Keratinocyte (primary cell): ENCODE results near the gene LPIN1. TPM values are rescaled to one million over a fixed set of nuclear protein-coding genes. Genes with fewer than 3 reads are reported as not detected.

Experiments
- DNase-seq: peaks from one replicate; pipeline ENCODE4 v3.0.0-alpha.2; 2011; ENCODE audit warnings: low read depth, missing footprints, low spot score
- FAIRE-seq: peaks from 2 replicates; lab custom pipeline; 2011; peaks lifted over from hg19 to GRCh38; lab: Jason Lieb, UNC
- H2AFZ ChIP-seq: 2 replicates; pipeline ENCODE4 v1.6.0; 2012; ENCODE audit warnings: low read length, control low read depth, inconsistent platforms; ENCODE audit not compliant: control insufficient read depth
- H3K27ac ChIP-seq: 2 replicates; pipeline ENCODE4 v1.5.1; 2011; ENCODE audit warnings: low read length; ENCODE audit not compliant: control insufficient read depth, insufficient read depth
- H3K27me3 ChIP-seq: 3 replicates; pipeline ENCODE4 v1.6.0; 2011; ENCODE audit warnings: low read length; ENCODE audit not compliant: control insufficient read depth, insufficient read depth; ENCODE audit errors: extremely low read depth
- H3K36me3 ChIP-seq, 2 experiments: 2 replicates in 1 of 2; 3 replicates in 1 of 2; pipeline ENCODE4 v1.5.1; 2011; ENCODE audit warnings: low read length in 2 of 2, mild to moderate bottlenecking in 1 of 2; ENCODE audit not compliant: control insufficient read depth in 2 of 2, insufficient read depth in 2 of 2; ENCODE audit errors: extremely low read depth in 1 of 2
- H3K4me1 ChIP-seq: 3 replicates; pipeline ENCODE4 v1.5.1; 2011; ENCODE audit warnings: low read length; ENCODE audit not compliant: control insufficient read depth, insufficient read depth; ENCODE audit errors: extremely low read depth
- H3K4me2 ChIP-seq: 3 replicates; pipeline ENCODE4 v1.6.0; 2011; ENCODE audit warnings: low read depth, low read length; ENCODE audit not compliant: control insufficient read depth, insufficient read depth; ENCODE audit errors: extremely low read depth
- H3K4me3 ChIP-seq, 3 experiments: fragments of 200-600 bp in 1 of 3; sonication (generic) in 1 of 3; 2 replicates in 2 of 3; 3 replicates in 1 of 3; pipeline ENCODE4 v1.5.1; 2011 to 2016; ENCODE audit warnings: low read length in 3 of 3, mild to moderate bottlenecking in 3 of 3, control low read depth in 2 of 3, inconsistent platforms in 1 of 3, low read depth in 1 of 3, mixed read lengths in 1 of 3, mixed run types in 1 of 3, moderate library complexity in 1 of 3; ENCODE audit not compliant: control insufficient read depth in 2 of 3, insufficient read depth in 2 of 3; ENCODE audit errors: extremely low read depth in 1 of 3
- H3K79me2 ChIP-seq: 2 replicates; pipeline ENCODE4 v1.6.0; 2012; ENCODE audit warnings: low read length; ENCODE audit not compliant: control insufficient read depth, insufficient read depth
- H3K9ac ChIP-seq: 3 replicates; pipeline ENCODE4 v1.6.0; 2011; ENCODE audit warnings: low read length; ENCODE audit not compliant: control insufficient read depth, insufficient read depth; ENCODE audit errors: extremely low read depth
- H3K9me1 ChIP-seq: 3 replicates; pipeline ENCODE4 v1.6.0; 2011; ENCODE audit warnings: low read length; ENCODE audit not compliant: control insufficient read depth, insufficient read depth; ENCODE audit errors: extremely low read depth
- H3K9me3 ChIP-seq: 2 replicates; pipeline ENCODE4 v1.5.1; 2012; ENCODE audit warnings: low read depth, low read length; ENCODE audit not compliant: control insufficient read depth
- H4K20me1 ChIP-seq: 3 replicates; pipeline ENCODE4 v1.6.0; 2011; ENCODE audit warnings: low read length; ENCODE audit not compliant: control insufficient read depth, insufficient read depth; ENCODE audit errors: extremely low read depth
- EZH2 ChIP-seq: IDR thresholded peaks from one replicate; pipeline ENCODE4 v1.6.1; 2012; ENCODE audit warnings: inconsistent platforms, mild to moderate bottlenecking, low read length, moderate library complexity
- dilution Hi-C: fragments of 300-500 bp; cut with MboI; formaldehyde crosslinking; loops from one replicate; pipeline ENCODE4 v1.7.0; 2020; ENCODE audit warnings: low sequenced_read_pairs; ENCODE audit not compliant: extremely low pct_ligation_motif_present
- polyA plus RNA-seq, 5 experiments: library from polyadenylated mRNA; depleted of rRNA in 3 of 5; stranded (reverse) in 3 of 5; stranded (forward) in 1 of 5; unstranded in 1 of 5; fragments of >200 nt; gene quantifications; 1 replicate in 1 of 5; 2 replicates in 3 of 5; 3 replicates in 1 of 5; pipeline versions ENCODE4 v1.2.1 to v1.2.3, GENCODE V29; 2011 to 2012; ENCODE audit warnings: missing spikeins in 2 of 5, low read depth in 1 of 5, low replicate concordance in 1 of 5
- TF ChIP-seq, protein P1 (sequence below), 3 experiments: IDR thresholded peaks in 1 of 3; conservative IDR thresholded peaks in 1 of 3; optimal IDR thresholded peaks in 1 of 3; 2 replicates in 2 of 3; 3 replicates in 1 of 3; pipeline versions ENCODE3 to v1.5.1; 2011; ENCODE audit warnings: low read length in 3 of 3, mild to moderate bottlenecking in 3 of 3, moderate library complexity in 2 of 3, control low read depth in 1 of 3, inconsistent platforms in 1 of 3; ENCODE audit not compliant: insufficient read depth in 2 of 3; ENCODE audit errors: extremely low read depth in 1 of 3

The LPIN1 gene
- polyA plus RNA-seq, 1 donor (not counting 4 experiments of a cell fraction or from before 2014, with no cell fraction given) = 79.6 TPM

DNA sequence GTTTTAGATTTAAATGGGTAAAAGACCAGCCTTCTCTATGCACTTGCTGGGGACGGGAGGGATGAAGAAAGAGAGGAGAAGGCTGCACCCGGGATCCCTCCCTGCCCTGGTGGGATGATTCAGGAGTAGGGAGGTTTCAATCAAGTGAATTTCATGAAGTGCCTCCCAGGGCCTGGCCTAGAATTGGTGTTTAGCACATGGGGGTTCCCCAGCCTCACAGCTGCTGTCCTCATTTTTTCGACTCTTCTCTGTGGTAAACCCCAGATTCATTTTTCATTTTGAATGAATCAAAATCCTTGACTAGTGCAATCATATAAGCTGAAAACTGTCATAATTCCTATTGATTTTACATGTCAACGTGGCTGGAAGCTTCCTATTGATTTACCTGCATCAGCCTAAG, 81.1 kb downstream of the LPIN1 start:
- peaks cover 12 to 20% of the 10 kb centered on the region in 2 experiments for H3K36me3 ChIP-seq
- FAIRE-seq (no peak), DNase-seq (no peak)
- H2AFZ ChIP-seq = no peak overlapping the region
- H3K4me2 ChIP-seq = no peak overlapping the region
- H4K20me1 ChIP-seq = no peaks in the 10 kb centered on the region
- TF ChIP-seq, protein P1, sequence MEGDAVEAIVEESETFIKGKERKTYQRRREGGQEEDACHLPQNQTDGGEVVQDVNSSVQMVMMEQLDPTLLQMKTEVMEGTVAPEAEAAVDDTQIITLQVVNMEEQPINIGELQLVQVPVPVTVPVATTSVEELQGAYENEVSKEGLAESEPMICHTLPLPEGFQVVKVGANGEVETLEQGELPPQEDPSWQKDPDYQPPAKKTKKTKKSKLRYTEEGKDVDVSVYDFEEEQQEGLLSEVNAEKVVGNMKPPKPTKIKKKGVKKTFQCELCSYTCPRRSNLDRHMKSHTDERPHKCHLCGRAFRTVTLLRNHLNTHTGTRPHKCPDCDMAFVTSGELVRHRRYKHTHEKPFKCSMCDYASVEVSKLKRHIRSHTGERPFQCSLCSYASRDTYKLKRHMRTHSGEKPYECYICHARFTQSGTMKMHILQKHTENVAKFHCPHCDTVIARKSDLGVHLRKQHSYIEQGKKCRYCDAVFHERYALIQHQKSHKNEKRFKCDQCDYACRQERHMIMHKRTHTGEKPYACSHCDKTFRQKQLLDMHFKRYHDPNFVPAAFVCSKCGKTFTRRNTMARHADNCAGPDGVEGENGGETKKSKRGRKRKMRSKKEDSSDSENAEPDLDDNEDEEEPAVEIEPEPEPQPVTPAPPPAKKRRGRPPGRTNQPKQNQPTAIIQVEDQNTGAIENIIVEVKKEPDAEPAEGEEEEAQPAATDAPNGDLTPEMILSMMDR (optimal IDR thresholded peaks at IDR 0.05 in 1 of 3, IDR thresholded peaks at IDR 0.05 in 1 of 3, conservative IDR thresholded peaks at IDR 0.05 in 1 of 3; ENCODE audit: extremely low read depth in 1 of 3, insufficient read depth in 2 of 3, low read length in 3 of 3) = no peak
- no peak for TF ChIP-seq EZH2
- H3K79me2 ChIP-seq = no peaks in the 10 kb centered on the region
- dilution Hi-C loops = no loop called here
- peaks cover 44% of the 10 kb centered on the region for H3K4me1 ChIP-seq
- no peak overlapping the region for H3K9ac ChIP-seq
- H3K27me3 ChIP-seq = no peaks in the 10 kb centered on the region
- H3K27ac ChIP-seq = no peak overlapping the region
- H3K4me3 ChIP-seq = no peak overlapping the region
- H3K9me1 ChIP-seq = no peaks in the 10 kb centered on the region
- no peaks in the 10 kb centered on the region for H3K9me3 ChIP-seq

DNA sequence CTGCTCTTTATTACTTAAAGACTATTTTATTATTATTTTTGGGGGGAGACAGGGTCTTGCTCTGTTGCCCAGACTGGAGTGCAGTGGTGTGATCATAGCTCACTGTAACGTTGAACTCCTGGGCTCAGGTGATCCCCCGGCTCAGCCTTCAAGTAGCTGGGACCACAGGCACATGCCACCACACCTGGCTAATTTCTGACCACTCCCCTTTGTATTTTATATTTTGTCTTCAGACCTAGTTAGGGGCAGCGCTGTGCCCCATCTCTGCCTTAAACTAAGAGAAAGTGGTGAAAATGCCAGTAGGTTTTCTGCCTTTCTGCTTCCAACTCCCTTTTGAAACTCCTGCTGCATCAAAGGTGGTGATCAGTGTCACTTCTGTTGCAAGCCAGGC, 82.5 kb downstream of the LPIN1 start:
- H3K9ac ChIP-seq = peak overlapping the region; percentile 57
- no peak for FAIRE-seq
- TF ChIP-seq, protein P1 (optimal IDR thresholded peaks at IDR 0.05 in 1 of 3, IDR thresholded peaks at IDR 0.05 in 1 of 3, conservative IDR thresholded peaks at IDR 0.05 in 1 of 3; ENCODE audit: extremely low read depth in 1 of 3, insufficient read depth in 2 of 3, low read length in 3 of 3) = no peak
- no peak for TF ChIP-seq EZH2

More for the DNA sequence above, 82.5 kb downstream of the LPIN1 start:
- Histone ChIP-seq H3K4me1 (peaks cover 34% of the 10 kb centered on the region), H3K4me2 (no peak overlapping the region), H3K4me3 (no peak overlapping the region), H3K79me2 (no peaks in the 10 kb centered on the region), H3K27ac (no peak overlapping the region), H3K9me1 (no peaks in the 10 kb centered on the region), H3K9me3 (no peaks in the 10 kb centered on the region), H4K20me1 (no peaks in the 10 kb centered on the region), H2AFZ (no peak overlapping the region), H3K27me3 (no peaks in the 10 kb centered on the region), H3K36me3 (peaks cover 6 to 13% of the 10 kb centered on the region in 2 experiments)
- dilution Hi-C loops = no loop called here
- no peak for DNase-seq
